ENCODE data around the gene BBOF1.

The BBOF1 gene

DNA sequence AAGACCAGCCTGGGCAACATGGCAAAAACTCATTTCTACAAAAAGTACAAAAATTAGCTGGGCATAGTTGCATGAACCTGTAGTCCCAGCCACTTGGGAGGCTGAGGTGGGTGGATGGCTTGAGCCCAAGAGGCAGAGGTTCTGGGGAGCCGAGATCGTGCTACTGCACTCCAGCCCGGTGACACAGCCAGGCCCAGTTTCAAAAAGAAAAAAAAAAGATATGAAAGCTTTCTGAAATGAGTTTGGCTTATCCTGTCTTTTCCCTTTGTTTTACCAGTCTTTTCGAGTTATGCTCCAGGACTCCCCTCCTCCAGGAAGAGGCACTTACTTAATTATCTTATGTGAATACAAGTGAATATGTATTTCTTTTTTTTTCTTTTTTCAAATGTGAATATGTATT is 3.2 kb downstream of the BBOF1 start:
- POLR2A ChIA-PET: no interaction called here
- Histone ChIP-seq H3K9me3 (ENCODE audit: control extremely low read depth in 1 of 5, control insufficient read depth in 4 of 5, insufficient read depth in 2 of 5, low read depth in 1 of 5, low read length in 4 of 5) (no peaks in the 10 kb centered on the region), H3K27me3 (replicated peaks in 2 of 5; ENCODE audit: control insufficient read depth in 4 of 5, insufficient read depth in 5 of 5, low read length in 4 of 5) (no peaks in the 10 kb centered on the region), H3K4me1 (ENCODE audit: control extremely low read depth in 1 of 4, control insufficient read depth in 4 of 4, insufficient read depth in 4 of 4, low read length in 3 of 4) (peaks cover 4 to 17% (median 10%) of the 10 kb centered on the region in 4 experiments), H3K36me3 (ENCODE audit: control insufficient read depth in 4 of 4, insufficient read depth in 4 of 4, low read length in 3 of 4) (no peaks in the 10 kb centered on the region), H3K27ac (ENCODE audit: insufficient read depth in 1 of 2, low read depth in 1 of 2, low read length in 2 of 2, poor library complexity in 1 of 2, severe bottlenecking in 2 of 2) (no peak overlapping the region), H3K4me3 (ENCODE audit: control insufficient read depth in 1 of 7, extremely low read depth in 1 of 7, insufficient read depth in 4 of 7, low read depth in 2 of 7, low read length in 6 of 7) (no peak overlapping the region)
- CTCF ChIA-PET: no interaction called here
- WGBS (ENCODE audit: insufficient coverage): 83% methylated on average over 3 of the region's 4 CpGs
- DNase-seq: no peak

DNA sequence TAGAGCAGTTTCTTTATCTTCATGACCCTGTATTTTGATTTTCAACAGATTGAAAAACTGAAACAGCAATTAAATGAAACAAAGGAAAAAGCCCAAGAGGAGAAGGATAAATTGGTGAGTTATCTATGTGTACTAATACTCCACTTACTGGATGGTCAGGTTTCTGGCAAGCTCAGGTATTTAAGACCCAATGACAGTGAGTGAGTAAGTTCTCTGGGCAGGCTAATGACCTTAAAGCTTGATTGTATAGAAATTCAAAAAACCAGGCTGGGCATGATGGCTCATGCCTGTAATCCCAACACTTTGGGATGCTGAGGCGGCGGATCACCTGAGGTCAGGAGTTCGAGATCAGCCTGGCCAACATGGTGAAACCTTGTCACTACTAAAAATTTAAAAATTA is 10.0 kb downstream of the BBOF1 start:
- POLR2A ChIA-PET: no interaction called here
- H3K4me3 ChIP-seq (ENCODE audit: control insufficient read depth in 1 of 7, extremely low read depth in 1 of 7, insufficient read depth in 4 of 7, low read depth in 2 of 7, low read length in 6 of 7): no peak overlapping the region
- no peak overlapping the region for H3K27ac ChIP-seq (ENCODE audit: insufficient read depth in 1 of 2, low read depth in 1 of 2, low read length in 2 of 2, poor library complexity in 1 of 2, severe bottlenecking in 2 of 2)
- no peaks in the 10 kb centered on the region for H3K36me3 ChIP-seq (ENCODE audit: control insufficient read depth in 4 of 4, insufficient read depth in 4 of 4, low read length in 3 of 4)
- no peaks in the 10 kb centered on the region for H3K4me1 ChIP-seq (ENCODE audit: control extremely low read depth in 1 of 4, control insufficient read depth in 4 of 4, insufficient read depth in 4 of 4, low read length in 3 of 4)
- CTCF ChIA-PET: no interaction called here
- DNase-seq: no peak
- H3K27me3 ChIP-seq (replicated peaks in 2 of 5; ENCODE audit: control insufficient read depth in 4 of 5, insufficient read depth in 5 of 5, low read length in 4 of 5): no peaks in the 10 kb centered on the region
- no peaks in the 10 kb centered on the region for H3K9me3 ChIP-seq (ENCODE audit: control extremely low read depth in 1 of 5, control insufficient read depth in 4 of 5, insufficient read depth in 2 of 5, low read depth in 1 of 5, low read length in 4 of 5)
- 100% methylated on average over 1 of the region's 3 CpGs for WGBS (ENCODE audit: insufficient coverage)

DNA sequence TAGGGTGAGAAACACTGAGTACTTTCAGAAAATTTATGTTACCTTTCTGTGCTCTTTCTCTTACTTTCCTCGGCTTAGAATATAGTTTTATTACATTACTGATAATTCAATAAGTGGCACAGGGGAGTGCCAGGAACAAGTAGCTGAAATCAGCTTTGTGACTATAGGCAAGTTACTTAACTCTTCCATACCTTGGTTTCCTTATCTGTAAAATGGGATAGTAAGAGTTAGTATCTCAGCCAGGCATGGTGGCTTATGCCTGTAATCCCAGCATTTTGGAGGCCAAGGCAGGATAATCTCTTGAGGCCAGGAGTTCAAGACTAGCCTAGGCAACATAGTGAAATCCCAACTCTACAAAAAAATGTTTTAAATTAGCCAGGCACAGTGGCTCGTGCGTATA is 15.4 kb downstream of the BBOF1 start:
- H3K36me3 ChIP-seq (ENCODE audit: control insufficient read depth in 4 of 4, insufficient read depth in 4 of 4, low read length in 3 of 4): no peaks in the 10 kb centered on the region
- ChIA-PET CTCF (no interaction called here), POLR2A (no interaction called here)

DNA sequence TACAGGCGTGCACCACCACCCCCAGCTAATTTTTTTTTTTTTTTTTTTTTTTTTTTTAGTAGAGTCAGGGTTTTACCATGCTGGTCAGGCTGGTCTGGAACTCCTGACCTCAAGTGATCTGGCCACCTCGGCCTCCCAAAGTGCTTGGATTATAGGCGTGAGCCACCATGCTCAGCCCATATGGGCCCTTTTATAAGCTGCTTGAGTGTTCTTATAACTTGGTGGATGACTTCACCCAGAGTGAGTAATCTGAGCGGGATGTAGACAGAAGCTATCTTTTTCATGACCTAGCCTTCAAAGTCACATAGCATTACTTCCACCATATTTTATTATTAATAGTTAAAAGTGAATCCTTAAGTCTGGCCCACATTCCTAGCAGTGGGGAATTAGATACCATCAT is 16.4 kb downstream of the BBOF1 start:
- H3K27me3 ChIP-seq (replicated peaks in 2 of 5; ENCODE audit: control insufficient read depth in 4 of 5, insufficient read depth in 5 of 5, low read length in 4 of 5): no peaks in the 10 kb centered on the region
- ChIA-PET POLR2A (no interaction called here), CTCF (no interaction called here)
- no peak for DNase-seq
- H3K9me3 ChIP-seq (ENCODE audit: control extremely low read depth in 1 of 5, control insufficient read depth in 4 of 5, insufficient read depth in 2 of 5, low read depth in 1 of 5, low read length in 4 of 5): no peaks in the 10 kb centered on the region
- H3K4me3 ChIP-seq (ENCODE audit: control insufficient read depth in 1 of 7, extremely low read depth in 1 of 7, insufficient read depth in 4 of 7, low read depth in 2 of 7, low read length in 6 of 7): no peak overlapping the region
- no peak overlapping the region for H3K27ac ChIP-seq (ENCODE audit: insufficient read depth in 1 of 2, low read depth in 1 of 2, low read length in 2 of 2, poor library complexity in 1 of 2, severe bottlenecking in 2 of 2)
- 100% methylated on average over 2 of the region's 4 CpGs for WGBS (ENCODE audit: insufficient coverage)
- H3K36me3 ChIP-seq (ENCODE audit: control insufficient read depth in 4 of 4, insufficient read depth in 4 of 4, low read length in 3 of 4): no peaks in the 10 kb centered on the region
- H3K4me1 ChIP-seq (ENCODE audit: control extremely low read depth in 1 of 4, control insufficient read depth in 4 of 4, insufficient read depth in 4 of 4, low read length in 3 of 4): peaks cover 0 to 2% (median 0%) of the 10 kb centered on the region in 4 experiments

More for the DNA sequence above, 15.4 kb downstream of the BBOF1 start:
- 100% methylated on average over 2 of the region's 3 CpGs for WGBS (ENCODE audit: insufficient coverage)
- DNase-seq: no peak
- H3K4me1 ChIP-seq (ENCODE audit: control extremely low read depth in 1 of 4, control insufficient read depth in 4 of 4, insufficient read depth in 4 of 4, low read length in 3 of 4): no peaks in the 10 kb centered on the region
- H3K27me3 ChIP-seq (replicated peaks in 2 of 5; ENCODE audit: control insufficient read depth in 4 of 5, insufficient read depth in 5 of 5, low read length in 4 of 5): no peaks in the 10 kb centered on the region
- no peak overlapping the region for H3K27ac ChIP-seq (ENCODE audit: insufficient read depth in 1 of 2, low read depth in 1 of 2, low read length in 2 of 2, poor library complexity in 1 of 2, severe bottlenecking in 2 of 2)
- no peak overlapping the region for H3K4me3 ChIP-seq (ENCODE audit: control insufficient read depth in 1 of 7, extremely low read depth in 1 of 7, insufficient read depth in 4 of 7, low read depth in 2 of 7, low read length in 6 of 7)
- no peaks in the 10 kb centered on the region for H3K9me3 ChIP-seq (ENCODE audit: control extremely low read depth in 1 of 5, control insufficient read depth in 4 of 5, insufficient read depth in 2 of 5, low read depth in 1 of 5, low read length in 4 of 5)

DNA sequence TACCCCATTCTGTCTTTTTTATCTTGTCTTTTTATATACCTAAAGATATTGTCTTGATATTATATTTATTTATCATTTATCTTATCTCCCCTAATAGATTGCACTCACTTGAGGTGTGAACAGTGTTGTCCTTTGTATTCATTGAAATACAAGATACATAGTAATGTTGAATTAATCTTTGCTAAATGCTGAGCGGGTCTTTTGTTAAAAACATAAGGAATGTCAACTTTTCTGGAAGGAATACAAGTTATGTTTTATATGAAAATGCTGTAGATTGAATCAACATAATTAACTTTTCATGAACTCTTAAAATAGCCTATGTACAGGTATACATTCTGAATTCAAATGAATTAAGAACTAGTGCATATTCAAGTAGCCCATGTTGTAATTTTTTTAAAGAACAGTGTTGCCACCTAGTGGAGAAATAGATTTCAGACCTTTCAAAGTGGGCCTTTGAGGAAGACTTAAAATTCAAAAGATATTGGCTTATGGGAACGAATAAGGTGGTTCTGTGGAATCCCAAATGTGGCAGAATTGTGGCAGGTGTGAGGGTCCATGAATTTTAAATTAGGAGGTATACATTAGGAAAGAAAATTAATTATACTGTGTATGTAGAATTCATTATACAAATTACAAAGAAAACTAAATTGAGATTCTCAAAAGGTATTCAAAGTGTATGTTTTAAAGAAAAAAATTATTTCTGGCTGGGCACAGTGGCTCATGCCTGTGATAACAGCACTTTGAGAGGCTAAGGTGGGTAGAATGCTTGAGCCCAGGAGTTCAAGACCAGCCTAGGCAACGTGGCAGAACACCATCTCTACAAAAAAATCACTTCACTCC is 19.1 kb downstream of the BBOF1 start:
- no peaks in the 10 kb centered on the region for H3K27me3 ChIP-seq (replicated peaks in 2 of 5; ENCODE audit: control insufficient read depth in 4 of 5, insufficient read depth in 5 of 5, low read length in 4 of 5)
- DNase-seq: peak; percentile 55 to 73 (median 64)
- POLR2A ChIA-PET: no interaction called here
- no peaks in the 10 kb centered on the region for H3K9me3 ChIP-seq (ENCODE audit: control extremely low read depth in 1 of 5, control insufficient read depth in 4 of 5, insufficient read depth in 2 of 5, low read depth in 1 of 5, low read length in 4 of 5)
- H3K27ac ChIP-seq (ENCODE audit: insufficient read depth in 1 of 2, low read depth in 1 of 2, low read length in 2 of 2, poor library complexity in 1 of 2, severe bottlenecking in 2 of 2): no peak overlapping the region
- CTCF ChIA-PET: interaction anchor here (0.8 to 1.1 kb wide), 3 partner anchors 11 to 23 kb away, joined by 3 to 4 read pairs (median 3); no protein-coding TSS in a partner anchor
- H3K4me1 ChIP-seq (ENCODE audit: control extremely low read depth in 1 of 4, control insufficient read depth in 4 of 4, insufficient read depth in 4 of 4, low read length in 3 of 4): peaks cover 0 to 2% (median 0%) of the 10 kb centered on the region in 4 experiments
- no peaks in the 10 kb centered on the region for H3K36me3 ChIP-seq (ENCODE audit: control insufficient read depth in 4 of 4, insufficient read depth in 4 of 4, low read length in 3 of 4)
- H3K4me3 ChIP-seq (ENCODE audit: control insufficient read depth in 1 of 7, extremely low read depth in 1 of 7, insufficient read depth in 4 of 7, low read depth in 2 of 7, low read length in 6 of 7): no peak overlapping the region
- no CpG with 5 or more reads among the region's 3 CpGs for WGBS (ENCODE audit: insufficient coverage)

DNA sequence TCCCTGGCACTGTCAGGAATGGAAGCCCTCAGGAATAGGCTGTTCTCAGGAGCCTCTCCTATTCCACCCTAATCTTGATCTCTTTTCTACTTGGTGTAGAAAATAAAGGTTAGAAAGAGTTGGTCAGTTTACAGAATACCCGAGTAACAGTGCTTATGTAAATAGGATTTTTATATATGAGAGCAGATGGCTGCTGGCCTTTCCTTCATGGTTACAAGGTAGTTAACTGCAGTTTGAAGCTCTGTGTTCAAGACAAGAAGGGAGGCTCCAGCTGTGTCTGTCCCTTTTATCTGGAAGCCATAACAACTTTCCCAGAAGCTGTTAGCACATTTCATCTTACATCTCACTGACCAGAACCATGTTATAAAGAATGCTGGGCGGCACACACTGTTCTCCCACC is 23.1 kb downstream of the BBOF1 start:
- peaks cover 0 to 2% (median 0%) of the 10 kb centered on the region in 4 experiments for H3K4me1 ChIP-seq (ENCODE audit: control extremely low read depth in 1 of 4, control insufficient read depth in 4 of 4, insufficient read depth in 4 of 4, low read length in 3 of 4)
- no peaks in the 10 kb centered on the region for H3K36me3 ChIP-seq (ENCODE audit: control insufficient read depth in 4 of 4, insufficient read depth in 4 of 4, low read length in 3 of 4)
- H3K9me3 ChIP-seq (ENCODE audit: control extremely low read depth in 1 of 5, control insufficient read depth in 4 of 5, insufficient read depth in 2 of 5, low read depth in 1 of 5, low read length in 4 of 5): no peaks in the 10 kb centered on the region
- POLR2A ChIA-PET: no interaction called here
- CTCF ChIA-PET: interaction anchor here (1.2 kb wide), 1 partner anchor 24 kb away, joined by 5 read pairs; no protein-coding TSS in a partner anchor
- no peak overlapping the region for H3K27ac ChIP-seq (ENCODE audit: insufficient read depth in 1 of 2, low read depth in 1 of 2, low read length in 2 of 2, poor library complexity in 1 of 2, severe bottlenecking in 2 of 2)
- H3K27me3 ChIP-seq (replicated peaks in 2 of 5; ENCODE audit: control insufficient read depth in 4 of 5, insufficient read depth in 5 of 5, low read length in 4 of 5): no peaks in the 10 kb centered on the region
- H3K4me3 ChIP-seq (ENCODE audit: control insufficient read depth in 1 of 7, extremely low read depth in 1 of 7, insufficient read depth in 4 of 7, low read depth in 2 of 7, low read length in 6 of 7): no peak overlapping the region
- WGBS (ENCODE audit: insufficient coverage): no CpG with 5 or more reads among the region's 2 CpGs
- no peak for DNase-seq

DNA sequence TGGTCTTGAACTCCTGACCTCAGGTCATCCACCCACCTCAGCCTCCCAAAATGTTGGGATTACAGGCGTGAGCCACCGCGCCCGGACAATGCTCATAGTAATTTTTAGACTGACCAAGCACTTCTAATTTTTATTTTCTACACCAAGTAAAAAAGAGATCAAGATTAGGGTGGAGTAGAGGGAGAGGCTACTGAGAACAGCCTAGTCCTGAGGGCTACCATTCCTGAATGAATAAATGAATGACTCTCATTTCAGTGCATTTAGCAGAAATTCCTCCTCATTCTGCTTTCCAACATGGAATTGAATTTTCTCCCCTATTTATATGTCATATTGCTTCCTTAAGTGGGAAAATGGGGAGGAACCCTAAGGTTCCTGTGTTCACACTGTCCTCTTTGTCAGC is 26.4 kb downstream of the BBOF1 start:
- H3K36me3 ChIP-seq (ENCODE audit: control insufficient read depth in 4 of 4, insufficient read depth in 4 of 4, low read length in 3 of 4): peaks cover 0 to 3% (median 0%) of the 10 kb centered on the region in 4 experiments
- CTCF ChIA-PET: no interaction called here
- POLR2A ChIA-PET: no interaction called here
- H3K4me1 ChIP-seq (ENCODE audit: control extremely low read depth in 1 of 4, control insufficient read depth in 4 of 4, insufficient read depth in 4 of 4, low read length in 3 of 4): peaks cover 0 to 6% (median 1%) of the 10 kb centered on the region in 4 experiments
- no peak overlapping the region for H3K4me3 ChIP-seq (ENCODE audit: control insufficient read depth in 1 of 7, extremely low read depth in 1 of 7, insufficient read depth in 4 of 7, low read depth in 2 of 7, low read length in 6 of 7)
- H3K27ac ChIP-seq (ENCODE audit: insufficient read depth in 1 of 2, low read depth in 1 of 2, low read length in 2 of 2, poor library complexity in 1 of 2, severe bottlenecking in 2 of 2): no peak overlapping the region
- no peak for DNase-seq
- no CpG with 5 or more reads among the region's 4 CpGs for WGBS (ENCODE audit: insufficient coverage)
- H3K27me3 ChIP-seq (replicated peaks in 2 of 5; ENCODE audit: control insufficient read depth in 4 of 5, insufficient read depth in 5 of 5, low read length in 4 of 5): no peaks in the 10 kb centered on the region
- H3K9me3 ChIP-seq (ENCODE audit: control extremely low read depth in 1 of 5, control insufficient read depth in 4 of 5, insufficient read depth in 2 of 5, low read depth in 1 of 5, low read length in 4 of 5): no peaks in the 10 kb centered on the region

Data from common myeloid progenitor, CD34-positive (primary cell).